Vagina (tissue), 2 donors: Measurements from ENCODE around the gene ABR.

Source experiments
- POLR2A ChIP-seq, 2 donors: fragments of 450-650 bp; IDR thresholded peaks; one replicate each; pipeline ENCODE4 v1.6.1; 2017; ENCODE audit warnings: antibody characterized with exemption in 2 of 2, mild to moderate bottlenecking in 2 of 2, moderate library complexity in 2 of 2
- TF ChIP-seq, protein P1 (sequence below), 3 experiments: fragments of 450-650 bp in 2 of 3; fragments of 200-600 bp in 1 of 3; sonication (generic) in 1 of 3; IDR thresholded peaks; one replicate each; pipeline ENCODE4 v1.5.1; 2017 to 2019; ENCODE audit warnings: antibody characterized with exemption in 3 of 3, mild to moderate bottlenecking in 2 of 3, moderate library complexity in 2 of 3

DNA sequence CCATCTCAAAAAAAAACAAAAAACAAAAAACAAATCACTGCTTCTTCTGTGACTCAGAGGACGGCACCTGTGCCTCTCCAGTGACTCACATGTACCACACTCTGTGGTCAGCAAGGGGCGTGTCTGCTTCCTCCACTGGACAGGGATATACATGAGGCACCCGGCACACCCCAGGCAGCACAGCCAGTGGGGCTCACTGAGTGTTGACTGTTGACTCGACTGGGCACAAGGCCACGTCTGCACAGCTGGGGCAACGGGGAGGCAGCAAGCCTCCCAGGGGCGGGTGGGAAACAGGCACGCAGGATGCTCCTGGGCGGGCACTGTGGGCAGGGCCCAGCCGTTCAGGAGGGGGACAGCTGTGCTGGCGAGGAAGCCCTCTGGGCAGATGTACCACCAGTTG lies 118.8 kb downstream of the ABR start:
- TF ChIP-seq, protein P1, sequence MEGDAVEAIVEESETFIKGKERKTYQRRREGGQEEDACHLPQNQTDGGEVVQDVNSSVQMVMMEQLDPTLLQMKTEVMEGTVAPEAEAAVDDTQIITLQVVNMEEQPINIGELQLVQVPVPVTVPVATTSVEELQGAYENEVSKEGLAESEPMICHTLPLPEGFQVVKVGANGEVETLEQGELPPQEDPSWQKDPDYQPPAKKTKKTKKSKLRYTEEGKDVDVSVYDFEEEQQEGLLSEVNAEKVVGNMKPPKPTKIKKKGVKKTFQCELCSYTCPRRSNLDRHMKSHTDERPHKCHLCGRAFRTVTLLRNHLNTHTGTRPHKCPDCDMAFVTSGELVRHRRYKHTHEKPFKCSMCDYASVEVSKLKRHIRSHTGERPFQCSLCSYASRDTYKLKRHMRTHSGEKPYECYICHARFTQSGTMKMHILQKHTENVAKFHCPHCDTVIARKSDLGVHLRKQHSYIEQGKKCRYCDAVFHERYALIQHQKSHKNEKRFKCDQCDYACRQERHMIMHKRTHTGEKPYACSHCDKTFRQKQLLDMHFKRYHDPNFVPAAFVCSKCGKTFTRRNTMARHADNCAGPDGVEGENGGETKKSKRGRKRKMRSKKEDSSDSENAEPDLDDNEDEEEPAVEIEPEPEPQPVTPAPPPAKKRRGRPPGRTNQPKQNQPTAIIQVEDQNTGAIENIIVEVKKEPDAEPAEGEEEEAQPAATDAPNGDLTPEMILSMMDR (IDR thresholded peaks at IDR 0.05), result no peak
- no peak for TF ChIP-seq POLR2A (IDR thresholded peaks at IDR 0.05)
